Lung microvascular endothelial cell (primary cell): ENCODE data around the gene MRPL37. TPM values are rescaled to one million over a fixed set of nuclear protein-coding genes. Genes with fewer than 3 reads are reported as not detected.

Experiments
- DNase-seq, 2 donors: peaks; one replicate each; pipeline versions ENCODE4 v3.0.0 to v3.0.0-alpha.2; 2010; ENCODE audit warnings: low read depth in 2 of 2
- total RNA-seq: library from RNA; depleted of rRNA; stranded (reverse); fragments of >200 nt; gene quantifications from 2 replicates; pipeline ENCODE4 v1.2.1, GENCODE V29; 2014

The MRPL37 gene
- total RNA-seq, 1 donor from 2014 or later, result 35.5 TPM

GRCh38 chr1:54172614-54173599 is 27.1 kb upstream of the MRPL37 start:
- DNase-seq, result peak; percentile 33 to 59

GRCh38 chr1:54173681-54174080 is 26.3 kb upstream of the MRPL37 start:
- DNase-seq, result no peak

GRCh38 chr1:54174106-54174505 is 25.9 kb upstream of the MRPL37 start:
- no peak for DNase-seq

GRCh38 chr1:54176621-54177327 is 23.2 kb upstream of the MRPL37 start:
- no peak for DNase-seq

GRCh38 chr1:54177726-54178125 is 22.2 kb upstream of the MRPL37 start:
- DNase-seq, result no peak

- no peak for DNase-seq
These were observed 21.5 kb upstream of the MRPL37 start for GRCh38 chr1:54178296-54179070.

- DNase-seq, result no peak
These were observed 19.1 kb upstream of the MRPL37 start for GRCh38 chr1:54180701-54181360.

GRCh38 chr1:54186056-54186455 is 13.9 kb upstream of the MRPL37 start:
- no peak for DNase-seq

GRCh38 chr1:54188291-54188690 is 11.7 kb upstream of the MRPL37 start:
- DNase-seq, result no peak

- no peak for DNase-seq
These were observed 9.4 kb upstream of the MRPL37 start for GRCh38 chr1:54190526-54190925.

- DNase-seq, result no peak
These were observed 8.4 kb upstream of the MRPL37 start for GRCh38 chr1:54191525-54191924.

- DNase-seq, result no peak
These were observed 6.5 kb upstream of the MRPL37 start for GRCh38 chr1:54193453-54193852.

GRCh38 chr1:54199151-54199764 is 709 bp upstream of the MRPL37 start:
- no peak for DNase-seq

- no peak for DNase-seq
These were observed 591 bp downstream of the MRPL37 start for GRCh38 chr1:54200519-54200997.

- no peak for DNase-seq
These were observed 4.2 kb downstream of the MRPL37 start for GRCh38 chr1:54204199-54204598.

GRCh38 chr1:54207287-54207686 is 7.3 kb downstream of the MRPL37 start:
- peak; percentile 20 to 42 for DNase-seq

- DNase-seq, result peak; percentile 24 to 59
These were observed 7.9 kb downstream of the MRPL37 start for GRCh38 chr1:54207896-54208295.

GRCh38 chr1:54212872-54213271 is 12.9 kb downstream of the MRPL37 start:
- DNase-seq, result no peak

- DNase-seq, result no peak
These were observed 15.6 kb downstream of the MRPL37 start for GRCh38 chr1:54215523-54215922.

GRCh38 chr1:54218883-54219687 is 19.1 kb downstream of the MRPL37 start:
- DNase-seq, result peak; percentile 31 to 39
